Activated CD4-positive, alpha-beta T cell treated with anti-CD3 and anti-CD28 coated beads, Interleukin-2, Interleukin-6, amounts not matched to agents 100 ng/mL and 50 ng/mL, durations not matched to agents 16 hours and 8 hours (primary cell): ENCODE results near the gene RGS16.
A peak's percentile ranks its signal among the peaks of the same experiment; 100 is the strongest.

Source experiments
- DNase-seq: peaks from one replicate; pipeline ENCODE4 v3.0.0-alpha.2; 2020

Gene RGS16

DNA sequence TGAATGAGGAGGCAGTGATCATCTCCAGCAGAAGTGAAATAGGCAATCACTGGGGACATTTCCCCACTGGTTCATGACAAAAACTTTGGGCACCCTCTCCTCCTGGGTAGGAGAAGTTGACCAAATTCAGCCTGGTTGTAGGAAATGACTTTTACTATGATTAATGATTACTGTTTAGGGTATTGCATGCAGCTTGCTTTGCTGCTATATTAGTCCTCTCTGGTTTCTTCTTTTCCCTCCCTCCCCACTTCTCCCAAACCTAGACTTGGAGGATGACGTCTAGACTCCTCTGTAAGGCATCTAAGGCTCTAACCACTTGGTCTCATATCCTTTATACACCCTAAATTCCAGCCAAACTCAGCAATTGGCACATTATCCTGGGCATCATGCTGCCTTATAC, 3.4 kb upstream of the RGS16 start:
- no peak for DNase-seq

DNA sequence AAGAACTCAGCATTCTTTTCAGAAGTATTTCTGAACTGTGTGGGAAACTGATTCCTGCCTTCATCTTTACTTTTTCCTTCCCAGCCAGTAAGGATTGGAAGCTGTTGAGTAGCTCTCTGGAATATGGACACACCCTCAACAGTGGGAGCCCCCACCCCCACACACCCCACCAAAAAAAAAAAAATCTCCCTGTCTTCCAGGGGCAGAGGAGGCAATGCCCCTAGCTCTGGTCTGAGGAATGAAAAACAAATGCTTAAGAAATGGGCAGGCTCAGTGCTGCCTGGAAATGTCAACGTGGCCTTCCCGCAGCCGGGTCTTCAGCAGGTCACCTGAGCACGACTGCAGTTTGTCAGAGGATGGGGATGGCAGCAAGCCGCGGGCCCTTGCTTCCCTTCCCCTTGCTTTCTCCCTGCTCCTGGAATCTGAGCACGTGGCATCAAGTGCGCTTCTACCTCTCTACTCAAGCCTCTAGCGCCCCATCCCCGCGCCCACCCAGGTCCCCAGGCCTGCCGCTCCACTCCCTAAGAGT, 479 bp downstream of the RGS16 start:
- DNase-seq, result no peak

DNA sequence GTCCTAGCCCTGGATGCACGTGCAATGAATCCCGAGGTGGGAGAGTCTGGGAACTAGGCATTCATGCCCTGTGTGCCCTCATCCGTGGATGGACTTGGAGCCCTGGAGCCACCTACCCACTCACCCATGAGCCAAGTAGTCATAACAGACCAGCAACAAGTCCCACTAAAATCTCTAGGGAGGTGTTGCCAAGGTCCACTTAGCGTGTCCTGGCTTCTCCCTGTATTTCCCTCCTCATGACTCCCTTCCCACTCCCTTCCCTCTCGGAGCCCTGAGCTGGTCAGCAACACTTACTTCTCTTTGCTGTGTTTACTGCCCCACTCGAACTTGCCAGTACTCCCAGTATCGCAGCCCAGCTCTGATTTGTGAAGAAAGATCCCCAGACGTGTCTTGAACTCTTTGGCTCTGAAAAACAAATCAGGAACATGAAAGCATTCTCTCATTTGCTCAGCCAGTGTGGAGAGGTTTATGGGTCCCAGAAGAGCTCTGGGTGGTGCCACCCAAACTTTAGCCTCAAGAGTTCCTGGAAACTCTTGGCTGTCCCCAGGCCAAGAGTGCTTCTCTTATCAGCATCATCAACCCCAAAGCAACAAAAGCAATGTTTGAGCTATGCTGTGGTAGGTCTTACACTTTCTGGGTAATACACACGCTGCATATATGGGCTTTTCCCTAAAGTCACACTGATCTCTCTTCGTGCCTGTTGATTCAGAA, 1.1 kb downstream of the RGS16 start:
- peak; percentile 63 for DNase-seq

DNA sequence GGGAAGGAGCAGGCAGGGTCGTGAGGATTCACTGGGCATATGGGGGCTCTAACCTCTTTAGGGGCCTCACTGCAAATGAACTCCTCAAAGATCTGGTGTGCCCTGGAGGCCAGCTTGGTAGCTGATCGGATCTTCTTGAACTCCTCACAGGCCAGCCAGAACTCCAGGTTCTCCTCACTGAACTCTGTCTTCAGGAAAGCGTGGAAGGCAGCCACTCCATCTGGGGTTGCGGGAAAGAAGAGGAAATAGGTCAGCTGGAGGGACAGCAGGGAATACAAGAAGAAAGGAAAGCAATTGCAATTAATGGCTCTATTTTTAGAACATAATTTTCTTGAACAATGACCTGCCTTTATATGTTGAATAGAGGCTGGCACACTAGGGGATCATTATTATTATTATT, 2.3 kb downstream of the RGS16 start:
- DNase-seq, result no peak

- DNase-seq, result peak; percentile 84
Measured at GRCh38 chr1:182601416-182601786, 2.8 kb downstream of the RGS16 start.

DNA sequence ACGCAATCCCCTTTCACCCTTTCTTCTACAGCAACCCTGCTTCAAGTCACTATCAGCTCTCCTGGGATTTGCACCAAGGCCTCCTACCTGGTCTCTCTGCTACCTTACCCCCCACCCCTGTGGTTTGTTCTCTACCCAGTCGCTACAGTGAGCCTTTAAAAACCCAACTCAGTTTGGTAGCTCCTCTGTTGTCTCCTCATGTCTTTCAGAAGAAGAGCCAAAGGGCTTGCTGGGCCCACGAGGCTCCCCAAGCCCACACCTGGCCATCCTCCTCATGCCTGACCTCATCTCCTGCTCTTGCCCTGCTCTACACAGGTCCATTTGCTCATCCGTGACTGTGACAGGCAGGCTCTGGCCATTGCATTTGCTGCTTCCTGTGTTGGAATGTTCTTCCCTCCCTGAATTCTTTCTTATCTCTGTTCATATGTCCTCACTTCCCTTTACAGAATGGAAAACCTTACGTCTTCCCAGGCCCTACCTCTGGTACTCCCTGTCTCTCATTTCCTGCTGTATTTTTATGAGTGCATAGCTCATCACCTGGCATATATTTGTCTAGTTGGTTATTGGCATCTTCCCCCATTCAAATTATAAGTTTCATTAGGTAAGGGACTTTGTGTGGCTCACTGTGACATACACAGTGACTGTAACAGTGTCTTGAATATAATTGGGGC, 3.3 kb downstream of the RGS16 start:
- DNase-seq, result no peak

DNA sequence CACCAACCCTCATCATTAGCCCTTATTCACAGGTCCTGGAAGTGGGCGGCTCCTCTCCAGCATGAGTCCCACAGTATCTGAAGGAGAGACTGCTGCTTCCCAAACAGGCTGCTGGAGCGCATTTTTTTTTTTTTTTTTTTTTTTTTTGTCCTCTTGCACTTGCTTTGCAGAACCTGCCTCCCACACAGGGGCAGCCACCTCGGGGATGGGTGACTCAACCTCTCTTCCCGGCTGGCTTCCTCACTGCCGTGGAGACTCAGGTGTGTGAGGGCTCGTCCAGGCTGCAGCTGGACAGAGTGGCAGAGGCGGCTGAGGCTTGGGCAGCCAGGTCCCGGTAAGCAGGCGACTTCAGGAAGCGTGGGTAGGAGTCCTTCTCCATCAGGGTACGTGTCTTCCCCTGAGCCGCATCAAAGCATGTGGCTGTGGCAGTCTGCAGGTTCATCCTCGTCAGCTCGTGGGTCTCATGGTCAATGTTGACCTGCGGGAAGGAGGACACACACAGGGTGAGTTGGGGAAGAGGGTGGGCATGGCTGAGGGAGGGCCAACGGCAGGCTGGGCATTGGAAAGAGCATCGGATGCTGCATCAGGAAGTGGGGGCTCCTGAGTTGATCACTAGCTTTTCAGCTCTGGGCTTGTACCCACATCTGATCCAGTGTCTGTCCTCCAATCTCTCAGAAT, 4.0 kb downstream of the RGS16 start:
- DNase-seq, result no peak

- no peak for DNase-seq
Measured at GRCh38 chr1:182599339-182599738, 4.8 kb downstream of the RGS16 start.

DNA sequence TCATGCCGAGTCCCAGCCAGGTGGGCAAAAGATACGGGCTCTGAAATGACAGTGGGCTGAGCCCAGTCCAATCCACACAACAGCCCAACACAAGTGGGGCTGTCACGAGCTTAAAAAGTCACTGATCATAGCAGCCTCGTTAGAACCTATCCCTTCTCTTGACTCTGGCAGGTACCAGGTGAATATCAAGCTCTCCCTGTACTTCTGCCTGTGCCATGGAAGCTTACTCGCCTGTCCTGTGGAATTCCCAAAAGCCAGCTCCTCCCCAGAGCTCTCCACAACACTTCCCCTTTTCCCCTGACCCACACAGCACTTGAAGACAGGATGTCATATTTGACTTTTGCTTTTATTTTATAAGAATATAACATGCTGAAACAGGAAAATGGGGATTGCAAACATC, 5.9 kb downstream of the RGS16 start:
- DNase-seq, result no peak

GRCh38 chr1:182596934-182597333, 7.3 kb downstream of the RGS16 start:
- no peak for DNase-seq

- peak; percentile 68 for DNase-seq
Measured at GRCh38 chr1:182595641-182596240, 8.4 kb downstream of the RGS16 start.

DNA sequence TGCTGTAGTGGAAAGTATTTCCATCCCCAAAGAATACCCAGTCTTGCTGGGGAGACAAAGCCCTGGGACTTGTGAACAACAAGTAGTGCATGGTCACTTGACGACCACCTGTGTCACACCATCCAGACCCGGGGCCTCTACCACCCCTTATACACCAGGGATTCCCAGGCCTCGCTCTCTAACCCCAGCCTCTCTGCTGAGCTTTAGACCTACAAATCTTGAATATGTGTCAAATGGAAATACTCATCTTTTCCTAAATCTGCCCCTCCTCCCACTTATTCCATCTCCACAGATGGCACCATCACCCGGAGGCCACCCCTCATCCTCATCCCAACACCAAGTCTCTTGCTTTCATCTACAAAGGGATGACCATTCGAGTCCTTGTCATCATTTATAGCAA, 14.3 kb downstream of the RGS16 start:
- no peak for DNase-seq

DNA sequence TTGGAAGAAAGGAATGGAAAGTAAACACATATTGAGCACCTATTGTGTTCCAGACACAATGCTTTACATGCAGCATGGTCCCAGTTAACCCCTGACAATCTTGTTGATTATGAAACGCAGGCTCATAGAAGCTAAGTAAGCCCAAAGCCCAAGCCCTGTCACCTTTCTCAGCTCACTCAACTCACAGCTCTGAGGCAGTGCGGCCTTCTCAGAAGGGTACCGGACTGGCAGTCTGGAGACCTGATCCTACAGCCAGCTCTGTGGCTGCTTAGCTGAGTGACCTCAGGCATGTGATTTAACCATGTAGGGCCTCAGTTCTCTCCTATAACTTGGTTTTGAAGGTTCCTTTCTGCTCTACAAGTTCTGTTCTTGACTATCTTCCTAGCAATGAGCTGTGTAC, 14.7 kb downstream of the RGS16 start:
- no peak for DNase-seq

GRCh38 chr1:182588500-182589396, 15.4 kb downstream of the RGS16 start, which contains the start of gene RNASEL:
Gene RNASEL, minus strand, starts transcription at chr1:182589256. Its CDS starts 2,450 bp downstream, at chr1:182586806.
- peak; percentile 70 for DNase-seq

GRCh38 chr1:182587666-182588499, 16.3 kb downstream of the RGS16 start:
- no peak for DNase-seq

DNA sequence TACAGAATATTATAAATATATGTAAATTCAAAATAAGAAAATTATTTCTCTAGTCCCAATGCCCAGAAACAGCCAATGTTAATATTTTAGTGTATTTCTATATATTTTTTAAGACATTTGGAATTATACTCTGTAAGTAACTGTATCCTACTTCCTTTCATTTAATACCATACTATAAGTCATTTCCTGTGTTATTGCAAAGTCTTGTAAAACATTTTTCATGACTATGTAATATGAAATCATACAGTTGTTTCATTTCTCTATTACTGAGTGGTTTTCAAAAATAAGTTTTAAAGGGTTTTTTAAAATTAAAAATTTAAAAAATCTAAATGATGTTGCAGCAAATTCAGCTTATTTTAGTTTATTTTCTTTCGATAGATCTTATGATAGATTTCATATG, 17.1 kb downstream of the RGS16 start:
- no peak for DNase-seq

DNA sequence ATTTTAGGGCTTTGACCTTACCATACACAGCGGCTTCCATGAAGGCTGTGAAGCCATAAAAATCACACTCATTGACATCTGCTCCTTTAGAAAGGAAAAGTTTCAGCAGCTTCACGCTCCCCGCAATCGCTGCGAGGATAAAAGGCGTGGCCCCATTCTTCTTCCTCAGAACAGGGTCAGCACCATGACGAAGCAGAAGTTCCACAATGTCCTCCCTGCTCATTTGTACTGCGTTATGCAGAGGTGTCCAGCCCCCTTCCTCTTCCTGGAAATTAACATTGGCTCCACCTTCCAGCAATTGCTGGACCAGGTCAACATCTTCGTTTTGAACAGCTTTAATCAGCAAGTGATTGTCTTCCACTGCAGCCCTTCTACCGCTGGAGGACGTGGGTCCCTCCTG, 17.8 kb downstream of the RGS16 start:
- DNase-seq, result no peak

GRCh38 chr1:182584746-182585145, 19.4 kb downstream of the RGS16 start:
- DNase-seq, result no peak

DNA sequence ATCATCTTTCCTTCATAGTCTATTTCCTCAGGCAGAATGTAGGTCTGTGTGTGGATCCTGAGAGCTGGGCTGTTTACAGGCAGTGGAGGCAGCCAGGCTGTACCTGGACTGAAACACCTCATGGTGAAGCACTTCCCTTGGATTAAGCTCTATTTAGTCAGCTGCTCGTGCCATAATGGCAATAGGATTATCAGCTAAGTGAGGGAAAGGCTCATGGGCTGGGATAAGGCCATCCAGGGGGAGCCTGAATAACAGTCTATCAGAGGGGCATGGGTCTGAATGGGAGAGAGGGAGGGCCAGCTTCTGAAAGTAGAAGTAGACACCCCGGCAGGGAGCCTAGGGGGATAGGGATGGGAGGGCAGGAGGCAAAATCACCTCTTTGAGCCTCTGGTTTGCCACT, 23.5 kb downstream of the RGS16 start:
- no peak for DNase-seq

GRCh38 chr1:182575540-182576149, 28.5 kb downstream of the RGS16 start:
- DNase-seq, result no peak

GRCh38 chr1:182574156-182574555, 30.0 kb downstream of the RGS16 start:
- DNase-seq, result no peak
